Skeletal muscle satellite cell (primary cell): ENCODE measurements around the gene SULT1A4. TPM values are rescaled to one million over a fixed set of nuclear protein-coding genes. Genes with fewer than 3 reads are reported as not detected.
A peak's percentile ranks its signal among the peaks of the same experiment; 100 is the strongest.
"Not testable (repeated sequence)": the region's sequence is repeated elsewhere in the genome, so short reads cannot be mapped to it uniquely, and the experiment has no call there.

Source experiments
- H3K27me3 ChIP-seq: 2 replicates; pipeline ENCODE4 v1.7.0; 2013; ENCODE audit warnings: low read length; ENCODE audit not compliant: control insufficient read depth, insufficient read depth
- H3K36me3 ChIP-seq: 2 replicates; pipeline ENCODE4 v1.7.0; 2013; ENCODE audit warnings: mild to moderate bottlenecking, control low read depth, low read length; ENCODE audit not compliant: insufficient read depth
- H3K4me1 ChIP-seq: 2 replicates; pipeline ENCODE4 v1.7.0; 2013; ENCODE audit warnings: low read length; ENCODE audit not compliant: control insufficient read depth, insufficient read depth
- H3K4me2 ChIP-seq: 2 replicates; pipeline ENCODE4 v1.7.0; 2013; ENCODE audit warnings: mild to moderate bottlenecking, low read length
- H3K4me3 ChIP-seq: 2 replicates; pipeline ENCODE4 v1.7.0; 2013; ENCODE audit warnings: low read length
- H3K9ac ChIP-seq: 2 replicates; pipeline ENCODE4 v1.7.0; 2013; ENCODE audit warnings: mild to moderate bottlenecking, low read depth, low read length, moderate library complexity
- H3K9me3 ChIP-seq: replicated peaks from 2 replicates; pipeline ENCODE4 v1.7.0; 2013; ENCODE audit warnings: mild to moderate bottlenecking, control low read depth, low read length
- small RNA-seq: library from RNA; depleted of rRNA; stranded (forward); fragments of <200 nt; gene quantifications from one replicate; pipeline ENCODE3, GENCODE V24; 2012

SULT1A4 gene

GRCh38 chr16:29469660-29470059 is 9.9 kb downstream of the SULT1A4 start:
- not testable (repeated sequence) for H3K27me3 ChIP-seq, H3K9me3 ChIP-seq, H3K36me3 ChIP-seq, H3K9ac ChIP-seq, H3K4me3 ChIP-seq, H3K4me1 ChIP-seq
- peak overlapping the region; percentile 49 for H3K4me2 ChIP-seq

GRCh38 chr16:29472065-29472464 is 12.4 kb downstream of the SULT1A4 start:
- H3K27me3 ChIP-seq, H3K4me1 ChIP-seq, H3K4me2 ChIP-seq, H3K9me3 ChIP-seq, H3K4me3 ChIP-seq, H3K9ac ChIP-seq, H3K36me3 ChIP-seq: not testable (repeated sequence)

DNA sequence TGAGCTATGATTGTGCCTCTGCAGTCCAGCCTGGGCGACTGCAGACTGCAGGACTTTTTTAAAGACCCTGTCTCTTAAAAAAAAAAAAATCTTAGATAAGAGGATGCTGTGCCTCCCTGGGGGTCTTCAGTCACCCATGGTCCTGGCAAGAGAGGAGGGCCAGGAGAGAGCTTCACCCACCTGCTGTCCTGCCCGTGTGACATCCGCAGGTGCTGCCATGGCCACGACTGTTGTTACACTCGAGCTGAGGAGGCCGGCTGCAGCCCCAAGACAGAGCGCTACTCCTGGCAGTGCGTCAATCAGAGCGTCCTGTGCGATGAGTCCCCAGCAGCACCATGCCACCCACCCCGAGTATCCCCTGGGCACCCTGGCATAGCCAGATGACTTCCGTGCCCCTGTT is 22.6 kb downstream of the SULT1A4 start:
- not testable (repeated sequence) for H3K4me1 ChIP-seq, H3K27me3 ChIP-seq, H3K4me2 ChIP-seq, H3K4me3 ChIP-seq, H3K36me3 ChIP-seq, H3K9ac ChIP-seq, H3K9me3 ChIP-seq

DNA sequence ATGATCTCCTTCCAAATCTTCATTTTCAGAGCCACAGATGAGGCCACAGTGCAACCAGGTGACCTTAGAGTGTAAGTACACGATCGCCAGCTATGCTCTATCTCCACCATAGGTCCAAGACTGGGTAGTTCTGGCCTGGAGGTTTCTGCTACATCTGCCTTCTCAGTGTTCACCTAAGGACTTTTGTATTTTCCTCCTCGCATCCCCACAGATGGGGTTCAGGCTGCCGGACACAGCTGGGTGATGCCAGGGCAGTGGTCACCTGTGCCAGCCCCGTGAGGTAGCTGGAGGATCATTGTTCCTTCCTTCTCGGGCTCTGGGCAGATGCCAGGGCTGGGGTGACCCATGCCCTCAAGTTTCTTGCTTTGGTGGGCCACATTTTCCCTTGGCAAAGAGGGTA is 46.6 kb downstream of the SULT1A4 start, which contains the start of gene NPIPB12:
NPIPB12 (minus strand) TSS at position 101 of the 400 bp plus-strand sequence.
- H3K9me3 ChIP-seq, H3K4me2 ChIP-seq, H3K27me3 ChIP-seq, H3K4me1 ChIP-seq, H3K4me3 ChIP-seq, H3K36me3 ChIP-seq, H3K9ac ChIP-seq: not testable (repeated sequence)

Small RNA genes within 50 kb of the gene (small RNA-seq; reads per million reads assigned to genes)
- gene AC133555.2: not detected
